Activated T-helper 9 cell treated with anti-CD3 and anti-CD28 coated beads, Interleukin-2, amount 50 U/mL, for 16 hours (primary cell): ENCODE data around the gene TSPOAP1.
A peak's percentile ranks its signal among the peaks of the same experiment; 100 is the strongest.

Source experiments
- DNase-seq: peaks from one replicate; pipeline ENCODE4 v3.0.0-alpha.2; 2020; ENCODE audit warnings: low read depth

The TSPOAP1 gene

GRCh38 chr17:58339755-58340404 lies 11.3 kb upstream of the TSPOAP1 start:
- no peak for DNase-seq

GRCh38 chr17:58338841-58339754 lies 10.5 kb upstream of the TSPOAP1 start:
- no peak for DNase-seq

- DNase-seq: no peak
These were observed 9.9 kb upstream of the TSPOAP1 start for GRCh38 chr17:58338454-58338840.

DNA sequence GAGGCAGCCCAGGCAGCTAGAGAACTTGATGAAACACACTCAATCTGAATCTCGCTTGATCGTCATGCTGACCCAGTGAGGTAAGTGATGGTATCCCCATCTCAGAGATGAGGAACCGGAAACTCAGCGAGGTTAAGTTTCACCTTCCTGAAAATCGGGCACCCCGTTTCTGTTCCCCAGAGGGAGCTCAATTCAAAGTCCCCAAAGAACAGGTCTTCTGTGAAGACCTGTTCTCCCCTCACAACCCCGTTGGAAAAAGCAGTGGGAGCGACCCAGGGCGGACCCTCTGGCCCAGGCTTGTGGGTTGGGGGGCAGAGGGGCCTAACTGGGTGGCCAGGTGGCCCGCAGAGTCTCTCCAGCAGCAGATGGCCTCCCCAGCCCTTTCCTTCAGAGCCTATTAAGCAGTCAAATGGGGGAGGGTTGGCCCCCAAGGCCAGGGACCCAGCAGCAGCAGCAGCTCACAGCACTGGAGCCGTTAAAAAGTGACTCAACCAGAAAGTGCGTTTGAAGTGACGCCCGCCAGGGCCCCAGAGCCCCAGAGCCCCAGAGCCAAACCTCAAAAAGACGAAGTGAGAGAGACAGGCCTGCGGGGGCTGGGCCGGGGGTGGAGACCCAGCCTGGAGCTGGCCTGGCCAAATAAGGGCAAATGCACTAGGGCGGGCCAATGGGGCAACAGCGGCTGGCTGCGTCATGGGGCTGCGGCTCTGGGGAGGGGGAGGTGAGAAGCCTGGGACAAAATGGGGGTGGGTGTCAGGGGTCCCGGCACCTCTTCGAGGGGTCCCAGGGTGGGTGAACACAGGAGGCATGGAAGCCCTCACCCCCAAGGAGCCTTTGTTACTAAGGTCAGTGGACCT lies 9.2 kb upstream of the TSPOAP1 start:
- DNase-seq: peak; percentile 90

- no peak for DNase-seq
These were observed 8.6 kb upstream of the TSPOAP1 start for GRCh38 chr17:58337210-58337599.

DNA sequence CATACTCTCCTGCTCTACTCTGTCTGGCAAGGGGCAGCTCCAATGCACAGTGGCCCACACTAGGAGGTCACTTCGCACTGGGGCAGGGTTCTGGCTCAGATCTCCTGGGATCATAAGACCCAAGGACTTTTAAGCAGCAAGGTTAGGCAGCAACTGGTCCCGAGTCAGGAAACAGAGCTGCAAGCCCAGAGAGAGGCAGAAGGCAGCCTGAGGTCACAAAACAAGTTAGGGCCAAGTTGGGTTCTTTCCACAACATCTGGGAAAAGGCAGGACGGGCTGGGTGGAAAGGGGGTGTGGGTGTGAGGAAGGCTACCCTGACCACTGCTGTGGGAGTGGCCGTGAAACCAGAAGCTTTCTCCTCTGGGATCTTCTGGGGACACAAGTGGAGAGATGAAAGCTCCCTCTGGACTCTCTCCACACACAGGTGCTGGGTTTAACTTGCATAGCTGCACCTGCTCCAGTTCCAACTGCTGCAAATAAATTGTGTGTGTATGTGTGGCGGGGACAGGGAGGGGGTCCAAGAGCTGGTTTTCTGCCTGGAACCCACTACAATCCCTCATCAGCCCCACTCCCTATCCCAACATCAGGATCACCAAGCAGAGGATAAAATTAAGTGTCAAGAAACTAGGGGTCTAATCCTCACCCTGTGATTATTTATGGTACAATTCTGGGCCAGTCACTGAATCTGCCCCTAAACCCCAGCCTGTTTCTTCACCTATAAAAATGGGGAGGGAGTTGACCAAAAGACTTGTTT lies 8.0 kb upstream of the TSPOAP1 start:
- DNase-seq: no peak

DNA sequence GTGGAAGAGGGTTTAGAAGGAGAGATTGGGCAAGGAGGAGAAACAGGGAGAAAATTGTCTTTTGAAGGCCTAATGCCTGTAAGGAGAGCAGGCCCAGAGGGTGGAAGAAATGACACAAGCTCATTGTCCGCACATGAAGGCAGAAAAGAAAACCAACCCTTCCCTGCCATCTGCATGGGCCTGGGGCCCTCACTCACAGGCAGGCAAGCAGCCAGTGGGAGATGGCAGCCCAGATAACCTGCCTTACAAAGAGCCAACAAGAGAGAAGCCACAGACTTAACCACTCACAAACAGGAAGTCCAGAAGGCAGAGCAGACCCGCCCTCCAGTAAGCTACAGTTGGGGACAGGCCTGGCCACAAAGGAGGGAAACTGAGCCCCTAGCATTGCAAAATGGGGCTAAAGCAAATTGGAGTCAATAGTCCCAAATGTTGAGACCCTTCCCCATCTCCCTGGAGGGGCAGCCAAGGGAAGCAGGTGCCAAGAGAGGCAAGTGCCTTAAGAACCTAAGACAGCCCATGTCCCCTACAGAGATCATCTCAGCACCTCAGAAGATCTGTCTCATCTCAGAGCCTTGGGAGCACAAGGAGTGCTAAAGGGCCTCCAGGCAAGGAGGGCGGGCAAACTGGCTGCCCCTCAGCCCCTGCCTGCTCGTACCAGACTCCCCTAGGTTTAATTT lies 7.3 kb upstream of the TSPOAP1 start:
- DNase-seq: no peak

GRCh38 chr17:58335061-58335731 lies 6.6 kb upstream of the TSPOAP1 start:
- DNase-seq: no peak

DNA sequence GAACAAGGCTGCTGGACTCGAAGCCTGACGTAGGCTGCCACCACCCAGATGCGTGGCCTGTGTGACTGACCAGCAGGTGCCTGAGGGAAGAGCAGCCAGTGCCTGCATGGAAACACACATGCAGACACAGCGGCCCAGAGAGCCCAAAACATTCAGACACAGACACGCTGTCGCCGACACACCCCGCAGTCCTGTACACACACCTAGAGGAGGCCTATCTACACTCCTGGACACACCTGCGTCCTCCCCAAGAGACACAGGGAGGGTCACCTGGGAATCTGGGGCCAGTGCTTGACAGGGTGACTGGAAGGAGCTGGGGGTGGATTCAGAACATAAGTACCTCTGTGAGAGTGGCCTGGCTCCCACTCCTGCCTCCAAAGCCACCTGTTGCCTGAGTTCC lies 6.1 kb upstream of the TSPOAP1 start:
- no peak for DNase-seq

DNA sequence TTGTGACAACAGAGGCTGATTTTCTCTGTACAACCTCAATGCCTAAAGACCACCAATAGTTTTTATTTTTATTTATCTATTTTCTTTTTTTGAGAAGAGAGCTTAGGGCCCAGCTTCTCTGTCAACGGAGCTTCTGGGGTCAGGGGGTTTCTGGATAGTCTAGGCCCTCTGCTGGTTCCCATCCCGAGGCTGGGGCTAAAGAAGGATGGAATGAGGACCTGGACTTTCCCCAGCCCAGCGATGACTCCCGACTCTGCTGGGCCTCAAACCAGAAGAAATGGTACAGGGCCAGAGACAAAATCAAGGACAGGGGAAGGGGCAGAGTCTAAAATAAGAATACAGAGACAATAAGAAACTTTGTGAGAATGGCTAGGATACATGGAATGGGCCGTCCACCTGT lies 5.7 kb upstream of the TSPOAP1 start:
- DNase-seq: no peak

DNA sequence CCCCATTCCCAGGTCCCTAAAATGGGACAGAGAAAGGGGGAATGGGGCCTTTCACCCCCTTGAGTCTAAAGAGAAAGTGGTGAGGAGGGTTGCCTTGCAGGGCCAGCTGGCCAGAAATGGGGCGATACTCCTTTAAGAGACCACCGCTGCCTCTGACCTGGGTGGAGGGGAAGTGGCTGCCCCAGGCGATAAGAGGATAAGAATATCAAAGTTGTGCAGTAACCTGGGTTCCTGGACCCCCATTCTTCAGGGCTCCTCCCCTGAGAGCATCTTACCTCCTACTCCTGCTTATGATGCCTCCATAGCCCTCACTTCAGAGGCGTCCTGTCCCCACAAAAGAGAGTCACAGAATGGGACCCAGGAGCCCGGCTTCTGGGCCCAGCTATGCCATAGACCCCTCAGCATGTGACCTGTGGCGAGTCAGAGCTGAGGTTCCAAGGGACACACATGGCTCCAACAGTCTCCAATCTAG lies 5.2 kb upstream of the TSPOAP1 start:
- DNase-seq: no peak

DNA sequence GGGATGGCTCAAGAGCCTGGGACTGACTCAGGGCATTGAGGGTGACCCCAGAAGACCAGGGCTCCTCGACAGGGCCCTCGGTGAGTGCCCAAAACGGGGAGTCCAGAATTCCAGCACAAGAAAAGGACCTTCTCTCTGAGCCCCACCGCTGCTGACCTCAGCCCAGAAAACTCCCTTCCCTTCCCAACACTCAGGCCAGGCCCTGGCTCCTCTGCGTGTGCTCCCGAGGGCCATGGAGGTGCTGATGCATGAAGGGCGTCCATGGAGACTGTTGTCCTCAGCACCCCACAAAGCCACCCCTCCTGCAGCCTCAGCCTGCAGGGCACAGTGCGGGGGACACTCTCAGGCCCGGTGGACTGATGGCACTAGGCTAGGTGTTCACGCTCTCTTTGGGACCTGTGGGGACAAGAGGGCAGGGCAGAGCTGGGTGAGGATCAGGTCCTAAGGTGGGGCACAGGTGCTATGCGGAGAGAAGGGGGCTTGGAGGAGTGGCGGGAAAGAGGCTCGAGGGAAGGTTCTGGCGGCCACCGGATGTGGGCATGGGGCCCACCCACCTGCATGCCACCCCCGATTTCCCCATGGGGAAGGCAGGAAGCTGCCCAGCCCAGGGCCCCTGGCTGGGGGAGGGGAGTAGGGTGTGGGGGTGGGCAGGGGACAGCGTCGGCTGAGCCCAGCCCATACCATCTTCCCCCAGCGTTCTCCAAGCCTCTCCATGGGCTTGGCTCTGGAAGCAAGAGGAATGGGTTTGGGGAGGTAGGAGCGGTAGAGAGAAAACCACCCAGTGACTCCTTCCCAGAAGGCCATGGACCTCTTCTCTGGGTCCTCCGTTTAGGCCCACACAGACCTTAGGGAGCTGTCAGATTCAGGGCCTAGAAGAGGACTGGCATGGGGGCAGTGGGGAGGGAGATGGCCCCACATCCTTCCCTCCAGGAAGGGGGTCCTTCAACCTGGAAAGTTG lies 4.5 kb upstream of the TSPOAP1 start:
- DNase-seq: no peak

DNA sequence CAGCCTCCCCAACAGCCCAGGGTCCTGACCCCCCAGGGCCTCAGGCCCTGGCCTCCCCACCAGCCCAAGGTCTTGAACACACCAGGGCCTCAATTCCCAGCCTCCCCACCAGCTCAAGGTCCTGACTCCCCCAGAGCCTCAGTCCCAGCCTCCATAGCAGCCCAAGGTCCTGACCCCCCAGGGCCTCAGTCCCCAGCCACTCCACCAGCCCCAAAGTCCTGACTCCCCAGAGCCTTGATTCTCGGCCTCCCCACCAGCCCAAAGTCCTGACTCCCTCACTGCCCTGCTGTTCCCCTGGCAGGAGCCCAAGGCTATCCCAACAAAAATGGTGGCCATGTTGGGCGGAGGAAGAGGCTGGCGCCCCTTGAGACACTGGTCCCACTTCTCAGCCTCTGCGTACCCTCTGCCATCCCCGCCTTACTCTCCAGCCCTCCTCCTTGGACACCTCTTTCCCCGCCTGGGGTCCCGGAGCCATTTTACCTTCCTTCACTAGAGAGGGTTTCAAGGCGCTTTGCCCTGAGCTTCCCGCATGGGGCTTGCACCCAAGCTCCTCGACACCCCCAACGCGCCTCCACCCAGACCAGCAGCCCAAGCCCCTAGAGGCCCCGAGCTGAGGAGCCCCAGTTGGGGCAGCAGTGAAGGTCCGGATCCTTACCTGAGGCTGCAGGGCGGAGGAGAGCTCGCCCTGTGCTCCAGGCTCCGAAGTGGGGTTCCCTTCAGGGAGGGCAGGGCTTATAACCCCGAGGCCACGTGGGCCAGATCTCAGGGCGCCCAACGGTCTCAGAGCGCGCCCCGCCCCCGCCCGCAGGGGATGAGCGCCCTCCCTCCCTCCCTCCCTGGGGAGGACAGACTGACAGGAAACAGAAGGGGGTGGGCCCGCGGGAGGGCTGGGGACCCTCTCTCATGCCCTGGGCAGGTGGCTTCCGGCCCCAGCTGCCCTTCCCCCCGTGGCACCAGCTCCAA lies 3.5 kb upstream of the TSPOAP1 start:
- DNase-seq: peak; percentile 86

DNA sequence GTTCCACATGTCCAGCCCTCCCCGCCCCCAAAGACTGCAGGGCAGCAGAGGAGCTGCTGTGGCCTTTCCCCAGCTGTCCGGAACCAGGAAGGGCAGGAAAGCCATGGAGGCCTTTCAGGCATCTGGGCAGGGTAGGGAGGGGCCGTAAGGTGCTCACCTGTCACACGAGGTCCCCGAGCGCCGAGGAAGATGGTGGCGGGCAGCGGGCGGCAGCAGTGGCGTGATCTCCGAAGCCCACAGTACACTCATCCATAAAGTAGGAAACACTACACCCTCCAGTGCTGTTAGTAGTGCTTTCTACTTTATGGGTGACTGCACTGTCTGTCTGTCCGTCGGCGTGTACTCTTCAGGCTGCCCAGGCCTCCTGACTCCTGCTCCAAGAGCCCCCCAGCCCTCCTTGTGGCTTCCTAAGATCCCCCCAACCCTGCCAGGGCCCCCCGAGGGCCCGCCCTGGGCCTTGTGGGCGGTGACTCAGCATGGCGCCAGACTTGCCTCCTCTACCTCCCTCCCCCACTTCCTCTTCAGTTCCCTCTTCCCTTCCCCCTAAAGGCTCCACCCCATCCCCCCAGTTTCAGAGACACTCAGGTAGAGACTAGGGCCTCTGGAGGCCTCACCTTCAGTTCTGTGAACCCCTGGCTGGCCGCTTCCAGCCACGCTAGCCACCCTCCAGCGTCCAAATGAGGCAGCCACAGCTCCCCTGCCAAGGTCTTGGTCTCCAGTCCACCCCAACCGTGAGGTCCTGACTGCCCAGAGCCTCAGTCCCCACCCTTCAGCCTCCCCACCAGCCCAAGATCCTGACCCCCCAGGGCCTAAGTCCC lies 2.6 kb upstream of the TSPOAP1 start:
- DNase-seq: peak; percentile 71

DNA sequence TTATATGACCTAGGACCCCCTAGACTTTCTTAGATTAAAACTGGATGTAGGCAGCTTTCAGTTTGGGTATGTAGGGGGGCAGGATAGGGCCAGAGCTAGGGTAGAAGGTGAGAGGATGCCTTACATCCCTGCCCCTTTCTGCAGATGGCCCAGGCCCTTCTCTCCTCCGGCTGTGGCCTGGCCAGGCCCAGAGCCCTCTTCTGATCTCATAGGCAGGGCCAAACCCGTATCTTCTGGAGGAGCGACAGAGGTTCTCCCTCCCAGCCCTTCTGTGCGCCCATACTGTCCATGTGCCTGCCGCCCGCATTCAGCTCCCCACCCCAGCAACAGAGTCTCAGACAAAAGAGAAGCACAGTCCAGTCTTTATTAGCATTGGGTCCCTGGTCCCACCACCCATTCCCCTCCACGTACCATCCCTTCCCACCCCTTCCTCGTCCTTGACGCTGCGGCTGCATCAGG lies 2.0 kb upstream of the TSPOAP1 start:
- DNase-seq: no peak

GRCh38 chr17:58329810-58330537 lies 1.4 kb upstream of the TSPOAP1 start:
- DNase-seq: no peak
